PC-3 (cell line): ENCODE measurements around the gene EPB41L1.

Source experiments
- CTCF ChIP-seq: fragments of 300-600 bp; sonication (generic); conservative IDR thresholded peaks from 2 replicates; pipeline ENCODE4 v1.5.1; 2017; ENCODE audit warnings: antibody characterized with exemption, low read depth, mild to moderate bottlenecking, low read length
- EZH2 ChIP-seq: fragments of 300-600 bp; sonication (generic); IDR thresholded peaks from one replicate; pipeline ENCODE4 v1.6.1; 2017; ENCODE audit warnings: antibody characterized with exemption, mild to moderate bottlenecking, low read length; ENCODE audit not compliant: unreplicated experiment
- EZH2phosphoT487 ChIP-seq: fragments of 300-600 bp; sonication (generic); IDR thresholded peaks from 2 replicates; pipeline ENCODE4 v1.6.1; 2018; ENCODE audit warnings: mild to moderate bottlenecking, antibody characterized with exemption, low read length, borderline replicate concordance

DNA sequence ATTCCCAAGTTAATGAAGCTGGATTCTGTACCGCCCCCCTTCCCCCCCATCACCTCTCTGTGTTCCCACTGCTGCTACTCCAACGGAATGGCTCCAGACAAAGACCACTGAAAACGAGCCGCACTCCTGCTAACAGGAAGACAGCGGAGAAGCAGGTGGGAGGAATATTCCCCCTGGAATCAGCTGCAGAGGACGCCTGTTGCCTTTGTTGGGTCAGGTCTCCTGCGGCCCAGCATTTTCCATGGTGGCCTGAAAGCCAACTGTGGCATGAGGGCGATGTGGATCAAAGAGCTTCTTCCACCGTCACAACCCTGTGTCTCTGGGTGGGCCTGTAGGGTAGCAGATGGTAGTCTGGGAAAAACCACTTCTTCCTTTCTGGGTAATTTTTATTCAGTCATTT is 98.5 kb downstream of the EPB41L1 start:
- TF ChIP-seq CTCF (no peak), EZH2 (no peak), EZH2phosphoT487 (no peak)
